H9 (cell line): ENCODE measurements around the gene ASXL1. TPM values are rescaled to one million over a fixed set of nuclear protein-coding genes. Genes with fewer than 3 reads are reported as not detected.

Experiments
- DNase-seq: peaks from one replicate; pipeline ENCODE4 v3.0.0-alpha.2; 2017
- H2AFZ ChIP-seq: one replicate; pipeline ENCODE4 v1.6.1; 2013; ENCODE audit warnings: mild to moderate bottlenecking, low read length, control low read depth, moderate library complexity
- H2AK5ac ChIP-seq: 2 replicates; pipeline ENCODE4 v1.6.1; 2013; ENCODE audit warnings: low read length, control low read depth, mixed read lengths; ENCODE audit not compliant: insufficient read length
- H2BK120ac ChIP-seq: one replicate; pipeline ENCODE4 v1.6.1; 2013; ENCODE audit warnings: low read depth, mild to moderate bottlenecking, low read length, control low read depth, inconsistent platforms; ENCODE audit not compliant: poor library complexity, severe bottlenecking
- H2BK12ac ChIP-seq: 2 replicates; pipeline ENCODE4 v1.6.1; 2013; ENCODE audit warnings: low read length, control low read depth, mixed read lengths, low read depth; ENCODE audit not compliant: insufficient read length
- H2BK15ac ChIP-seq: 2 replicates; pipeline ENCODE4 v1.6.1; 2013; ENCODE audit warnings: low read depth, low read length, control low read depth
- H2BK20ac ChIP-seq: one replicate; pipeline ENCODE4 v1.6.1; 2013; ENCODE audit warnings: low read depth, mild to moderate bottlenecking, low read length, control low read depth, inconsistent platforms; ENCODE audit not compliant: poor library complexity, severe bottlenecking
- H2BK5ac ChIP-seq: 2 replicates; pipeline ENCODE4 v1.6.1; 2013; ENCODE audit warnings: low read length, control low read depth, mixed read lengths; ENCODE audit not compliant: insufficient read length
- H3K14ac ChIP-seq: 2 replicates; pipeline ENCODE4 v1.6.1; 2013; ENCODE audit warnings: low read length, control low read depth; ENCODE audit not compliant: insufficient read depth
- H3K18ac ChIP-seq: 2 replicates; pipeline ENCODE4 v1.6.1; 2013; ENCODE audit warnings: low read depth, mild to moderate bottlenecking, mixed read lengths, low read length, control low read depth; ENCODE audit not compliant: insufficient read length
- H3K23ac ChIP-seq: 2 replicates; pipeline ENCODE4 v1.6.1; 2013; ENCODE audit warnings: low read length, control low read depth, mixed read lengths, low read depth; ENCODE audit not compliant: insufficient read length
- H3K23me2 ChIP-seq: 2 replicates; pipeline ENCODE4 v1.6.1; 2013; ENCODE audit warnings: low read depth, mild to moderate bottlenecking, mixed read lengths, low read length, control low read depth; ENCODE audit not compliant: insufficient read length, poor library complexity, severe bottlenecking
- H3K27ac ChIP-seq: 2 replicates; pipeline ENCODE4 v1.5.1; 2013; ENCODE audit warnings: low read length, control low read depth, mixed read lengths, low read depth; ENCODE audit not compliant: insufficient read length
- H3K27me3 ChIP-seq: 2 replicates; pipeline ENCODE4 v1.6.1; 2013; ENCODE audit warnings: low read length, control low read depth, inconsistent platforms; ENCODE audit not compliant: insufficient read depth
- H3K4ac ChIP-seq: 2 replicates; pipeline ENCODE4 v1.6.1; 2013; ENCODE audit warnings: low read depth, mild to moderate bottlenecking, control low read depth, inconsistent platforms, low read length, moderate library complexity
- H3K4me1 ChIP-seq: 2 replicates; pipeline ENCODE4 v1.6.1; 2013; ENCODE audit warnings: low read length, control low read depth, inconsistent platforms; ENCODE audit not compliant: insufficient read depth
- H3K4me2 ChIP-seq: 2 replicates; pipeline ENCODE4 v1.6.1; 2013; ENCODE audit warnings: low read length, control low read depth, mixed read lengths; ENCODE audit not compliant: insufficient read length, insufficient read depth
- H3K56ac ChIP-seq: 2 replicates; pipeline ENCODE4 v1.6.1; 2013; ENCODE audit warnings: low read depth, mild to moderate bottlenecking, mixed read lengths, low read length, control low read depth; ENCODE audit not compliant: insufficient read length
- H3K79me1 ChIP-seq: 2 replicates; pipeline ENCODE4 v1.6.1; 2013; ENCODE audit warnings: low read depth, mild to moderate bottlenecking, moderate library complexity, low read length, control low read depth, inconsistent platforms; ENCODE audit not compliant: insufficient read depth, poor library complexity, severe bottlenecking
- H3K79me2 ChIP-seq: 2 replicates; pipeline ENCODE4 v1.6.1; 2013; ENCODE audit warnings: low read length, control low read depth, inconsistent platforms; ENCODE audit not compliant: insufficient read depth
- H3K9ac ChIP-seq: 2 replicates; pipeline ENCODE4 v1.6.1; 2013; ENCODE audit warnings: low read length, control low read depth, mixed read lengths; ENCODE audit not compliant: insufficient read length; ENCODE audit errors: extremely low read depth
- H3K9me3 ChIP-seq: one replicate; pipeline ENCODE4 v1.6.1; 2013; ENCODE audit warnings: low read depth, low read length, inconsistent platforms; ENCODE audit not compliant: control insufficient read depth
- H3T11ph ChIP-seq: one replicate; pipeline ENCODE4 v1.6.1; 2013; ENCODE audit warnings: mild to moderate bottlenecking, low read length, control low read depth, inconsistent platforms
- H4K20me1 ChIP-seq: one replicate; pipeline ENCODE4 v1.6.1; 2013; ENCODE audit not compliant: control insufficient read depth, insufficient read length, insufficient read depth
- H4K5ac ChIP-seq: 2 replicates; pipeline ENCODE4 v1.6.1; 2013; ENCODE audit warnings: low read depth, mild to moderate bottlenecking, mixed read lengths, low read length, control low read depth; ENCODE audit not compliant: insufficient read length
- H4K8ac ChIP-seq: replicated peaks from 2 replicates; pipeline ENCODE4 v1.6.1; 2013; ENCODE audit warnings: low read length, control low read depth, mixed read lengths, low read depth; ENCODE audit not compliant: insufficient read length
- H4K91ac ChIP-seq: 2 replicates; pipeline ENCODE4 v1.6.1; 2013; ENCODE audit warnings: low read depth, mild to moderate bottlenecking, moderate library complexity, mixed read lengths, low read length, control low read depth; ENCODE audit not compliant: insufficient read length
- H3K27ac Mint-ChIP-seq, 3 experiments: 2 replicates in 2 of 3; 3 replicates in 1 of 3; pipeline ENCODE4 v1.8.0; 2020 to 2021; ENCODE audit warnings: mixed read lengths in 3 of 3, mild to moderate bottlenecking in 1 of 3, moderate library complexity in 1 of 3
- H3K27me3 Mint-ChIP-seq: 2 replicates; pipeline ENCODE4 v1.8.0; 2021; ENCODE audit warnings: low read depth, mild to moderate bottlenecking, moderate library complexity, mixed read lengths
- H3K36me3 Mint-ChIP-seq, 3 experiments: 2 replicates in 2 of 3; 3 replicates in 1 of 3; pipeline ENCODE4 v1.8.0; 2020 to 2021; ENCODE audit warnings: low read depth in 3 of 3, mixed read lengths in 3 of 3; ENCODE audit not compliant: insufficient read depth in 1 of 3
- H3K4me1 Mint-ChIP-seq, 2 experiments: 2 replicates each; pipeline ENCODE4 v1.8.0; 2020; ENCODE audit warnings: mixed read lengths in 2 of 2
- H3K4me3 Mint-ChIP-seq, 2 experiments: 2 replicates in 1 of 2; 3 replicates in 1 of 2; pipeline ENCODE4 v1.8.0; 2020 to 2021; ENCODE audit warnings: mild to moderate bottlenecking in 2 of 2, mixed read lengths in 2 of 2, moderate library complexity in 1 of 2
- H3K9me3 Mint-ChIP-seq, 2 experiments: 2 replicates in 1 of 2; 3 replicates in 1 of 2; pipeline ENCODE4 v1.8.0; 2020; ENCODE audit warnings: mild to moderate bottlenecking in 2 of 2, mixed read lengths in 2 of 2, moderate library complexity in 1 of 2
- CTCF ChIP-seq: fragments of 200-600 bp; sonication (generic); conservative IDR thresholded peaks from 3 replicates; pipeline ENCODE4 v1.8.0; 2021; ENCODE audit warnings: antibody characterized with exemption, mild to moderate bottlenecking
- WGBS: extraction: QIAGEN DNeasy Blood & Tissue Kit; methylation state at CpG from one replicate; pipeline ENCODE4 v1.1.7; 2013; ENCODE audit warnings: missing lambda C conversion rate, low lambda C conversion rate, mixed read lengths; ENCODE audit not compliant: insufficient read length; ENCODE audit errors: extremely low coverage; 5-methylcytosine and 5-hydroxymethylcytosine counted together
- total RNA-seq: library from RNA; stranded (reverse); gene quantifications from 2 replicates; pipeline ENCODE4 v1.2.1, GENCODE V29; 2021

ASXL1 gene
- total RNA-seq, 1 experiment from 2014 or later, result 39.5 TPM

DNA sequence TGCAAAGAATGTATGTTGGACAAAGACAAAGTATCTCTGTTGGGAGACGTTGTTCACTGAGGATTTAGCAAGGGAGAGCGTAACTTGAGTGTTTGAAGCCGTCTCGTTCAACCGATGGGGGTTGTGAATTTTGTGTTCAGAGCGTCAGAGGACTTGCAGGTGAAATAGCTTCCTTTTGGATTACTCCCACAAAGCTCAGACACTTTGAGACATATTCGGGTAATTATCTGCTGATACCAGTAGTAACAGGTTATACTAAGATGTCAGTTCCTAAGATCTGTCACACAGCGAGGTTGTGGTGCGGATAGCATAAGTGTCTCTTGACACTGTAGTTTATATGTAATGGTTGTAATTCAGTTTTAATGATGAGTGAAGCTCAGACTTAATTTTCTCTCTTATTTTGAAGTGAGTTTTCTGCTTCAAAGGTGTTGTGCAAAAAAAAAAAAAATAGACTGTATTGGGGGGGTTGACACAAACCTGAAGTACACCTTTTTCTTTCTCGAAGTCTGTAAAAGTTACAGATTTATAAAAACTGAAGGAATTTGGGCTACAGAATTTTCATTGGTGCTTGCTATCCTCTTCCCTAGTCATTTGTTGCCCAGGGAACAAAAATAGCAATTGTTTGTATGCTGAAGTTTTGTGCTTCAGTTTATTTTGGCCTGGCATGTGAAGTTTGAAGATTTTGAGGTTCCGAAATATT is 1.7 kb downstream of the ASXL1 start:
- Histone ChIP-seq H3K27ac (no peak overlapping the region), H3K23me2 (peaks cover 6% of the 10 kb centered on the region), H2AFZ (no peak overlapping the region), H4K20me1 (no peaks in the 10 kb centered on the region), H3K23ac (no peak overlapping the region), H3T11ph (no peak overlapping the region), H3K14ac (no peak overlapping the region), H2BK5ac (no peak overlapping the region), H3K4me1 (no peaks in the 10 kb centered on the region), H2BK120ac (no peak overlapping the region), H3K56ac (no peak overlapping the region), H3K9me3 (no peaks in the 10 kb centered on the region), H3K4ac (no peak overlapping the region), H3K18ac (no peak overlapping the region), H3K4me2 (peak overlapping the region; percentile 1), H2BK12ac (no peak overlapping the region), H3K79me2 (no peaks in the 10 kb centered on the region), H2BK20ac (no peak overlapping the region), H3K27me3 (peaks cover 31% of the 10 kb centered on the region), H2AK5ac (no peak overlapping the region), H4K91ac (no peak overlapping the region), H3K9ac (no peak overlapping the region), H4K5ac (no peak overlapping the region), H3K79me1 (no peaks in the 10 kb centered on the region), H4K8ac (no peak overlapping the region), H2BK15ac (no peak overlapping the region)
- Mint-ChIP-seq H3K27me3 (peaks cover 86% of the 10 kb centered on the region), H3K9me3 (no peaks in the 10 kb centered on the region; a peak in 1 of 5 replicates), H3K4me1 (peaks cover 12 to 15% of the 10 kb centered on the region in 2 experiments), H3K4me3 (peak overlapping the region; percentile 62 to 80), H3K36me3 (peaks cover 0 to 8% (median 3%) of the 10 kb centered on the region in 3 experiments; a peak in 4 of 7 replicates), H3K27ac (peak overlapping the region in 1 of 3 experiments; percentile 90; a peak in 1 of 7 replicates)
- no peak for DNase-seq
- no CpG with 5 or more reads among the region's 11 CpGs for WGBS
- TF ChIP-seq CTCF, result no peak
